Epithelial cell of prostate (primary cell): ENCODE measurements around the gene EFCAB8.

Experiments used
- DNase-seq: peaks from one replicate; pipeline ENCODE4 v3.0.0-alpha.2; 2011; ENCODE audit warnings: low read depth, low spot score
- H3K27ac ChIP-seq: fragments of 450-650 bp; 2 replicates; pipeline ENCODE4 v1.5.1; 2017; ENCODE audit warnings: mild to moderate bottlenecking

Gene EFCAB8

DNA sequence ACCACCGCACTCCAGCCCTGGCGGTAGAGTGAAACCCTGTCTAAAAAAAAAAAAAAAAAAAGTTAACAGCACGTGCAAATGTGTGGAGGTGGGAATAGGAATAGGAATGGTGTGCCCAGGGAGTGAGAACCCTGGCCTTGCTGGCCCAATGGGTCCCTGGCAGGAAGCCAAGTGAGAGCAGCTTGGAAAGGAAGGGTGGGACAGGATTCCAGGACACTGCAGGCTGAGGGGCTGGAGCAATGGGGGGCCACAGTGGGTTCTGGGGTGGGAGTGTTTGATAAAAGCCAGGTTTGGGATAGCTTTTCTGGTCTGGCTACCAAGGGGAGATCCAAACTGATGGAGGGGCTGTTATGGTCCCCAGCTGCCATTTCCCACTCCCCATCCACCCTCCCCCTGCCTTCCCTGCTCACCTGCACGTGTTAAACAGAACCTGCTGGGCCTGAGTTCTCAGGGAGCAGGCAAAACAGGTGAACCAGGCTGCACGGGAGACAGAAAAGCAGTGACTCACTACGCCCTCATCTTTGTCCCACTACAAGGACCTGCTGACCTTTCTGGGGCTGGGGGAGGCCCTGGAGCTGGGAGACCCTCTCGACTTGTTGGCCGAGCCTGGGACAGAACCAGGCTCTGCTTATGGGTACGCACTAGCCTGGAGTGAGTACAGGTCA, 142.2 kb downstream of the EFCAB8 start:
- no peak overlapping the region for H3K27ac ChIP-seq
- DNase-seq: no peak

DNA sequence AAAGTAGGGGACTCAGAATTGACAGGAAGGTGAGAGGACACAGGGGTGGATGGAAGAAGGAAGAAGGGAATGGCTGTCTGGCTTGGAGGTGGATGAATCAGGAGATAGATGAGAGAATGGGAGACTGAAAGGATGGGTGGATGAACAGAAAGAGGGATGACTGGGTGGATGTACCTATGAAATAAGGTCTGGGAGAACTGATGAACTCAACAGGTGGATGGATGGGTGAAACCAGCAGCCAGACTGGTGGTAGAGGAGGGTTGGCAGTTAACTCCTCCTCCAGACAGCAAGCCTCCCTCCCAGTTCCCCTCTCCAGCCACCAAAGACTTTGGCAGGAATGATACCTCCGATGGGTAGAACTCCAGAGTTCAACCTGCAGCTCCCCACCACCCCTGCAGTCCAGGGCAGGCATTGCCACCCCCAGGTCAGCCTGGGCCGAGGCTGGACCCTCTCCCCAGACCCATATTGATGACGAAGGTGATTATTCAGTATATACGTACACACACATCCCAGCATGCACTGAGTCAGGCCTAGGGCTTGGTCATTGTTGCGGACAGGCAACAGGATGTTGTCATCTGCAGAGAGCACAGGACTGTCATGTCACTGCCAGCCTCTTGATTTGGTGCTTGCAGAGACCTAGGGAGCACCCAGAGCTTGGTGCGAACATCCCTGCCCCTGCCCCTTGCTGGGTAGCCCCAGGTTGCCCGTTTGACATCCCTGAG, 143.5 kb downstream of the EFCAB8 start:
- no peak for DNase-seq
- H3K27ac ChIP-seq: no peak overlapping the region

GRCh38 chr20:33004141-33004751, 145.5 kb downstream of the EFCAB8 start, which contains the start of gene SUN5:
Gene SUN5 (minus strand): TSS chr20:33004433. CDS start chr20:33004340, 93 bp downstream.
- no peak within 1 kb of the TSS for H3K27ac ChIP-seq

GRCh38 chr20:33005132-33005566, 146.4 kb downstream of the EFCAB8 start:
- DNase-seq: no peak
- H3K27ac ChIP-seq: no peak overlapping the region

More at GRCh38 chr20:33004141-33004751, 145.5 kb downstream of the EFCAB8 start, which contains the start of gene SUN5:
- no peak for DNase-seq

- DNase-seq: no peak
- no peak overlapping the region for H3K27ac ChIP-seq
Measured at GRCh38 chr20:33005908-33006775, 147.4 kb downstream of the EFCAB8 start.

DNA sequence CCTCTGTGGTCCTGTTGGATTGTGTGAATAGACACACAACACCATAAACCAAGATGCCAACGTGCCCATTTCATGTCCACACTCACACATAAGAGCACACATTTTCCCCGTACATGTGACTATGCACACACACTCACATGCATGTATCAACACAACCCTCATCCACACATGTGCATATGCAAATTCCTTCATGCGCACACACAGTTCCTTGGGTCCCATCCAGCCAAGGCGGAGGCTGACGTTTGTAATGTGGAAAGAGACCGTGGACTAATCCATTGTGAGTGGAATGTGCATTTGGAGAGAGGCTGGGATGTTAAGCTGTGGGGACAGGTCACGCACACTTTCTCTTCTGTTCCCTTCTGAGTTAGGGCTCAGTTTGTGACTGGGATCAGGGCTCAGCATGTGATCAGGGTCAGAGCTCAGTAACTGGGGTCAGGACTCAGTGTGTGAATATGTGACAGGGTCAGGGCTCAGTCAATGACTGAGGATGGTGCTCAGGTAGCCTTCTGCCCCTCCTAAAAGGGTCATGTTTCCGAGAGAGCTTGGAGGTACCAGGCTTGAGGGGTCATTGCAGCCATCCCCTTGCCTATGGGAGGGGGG, 148.2 kb downstream of the EFCAB8 start:
- DNase-seq: no peak
- H3K27ac ChIP-seq: no peak overlapping the region

DNA sequence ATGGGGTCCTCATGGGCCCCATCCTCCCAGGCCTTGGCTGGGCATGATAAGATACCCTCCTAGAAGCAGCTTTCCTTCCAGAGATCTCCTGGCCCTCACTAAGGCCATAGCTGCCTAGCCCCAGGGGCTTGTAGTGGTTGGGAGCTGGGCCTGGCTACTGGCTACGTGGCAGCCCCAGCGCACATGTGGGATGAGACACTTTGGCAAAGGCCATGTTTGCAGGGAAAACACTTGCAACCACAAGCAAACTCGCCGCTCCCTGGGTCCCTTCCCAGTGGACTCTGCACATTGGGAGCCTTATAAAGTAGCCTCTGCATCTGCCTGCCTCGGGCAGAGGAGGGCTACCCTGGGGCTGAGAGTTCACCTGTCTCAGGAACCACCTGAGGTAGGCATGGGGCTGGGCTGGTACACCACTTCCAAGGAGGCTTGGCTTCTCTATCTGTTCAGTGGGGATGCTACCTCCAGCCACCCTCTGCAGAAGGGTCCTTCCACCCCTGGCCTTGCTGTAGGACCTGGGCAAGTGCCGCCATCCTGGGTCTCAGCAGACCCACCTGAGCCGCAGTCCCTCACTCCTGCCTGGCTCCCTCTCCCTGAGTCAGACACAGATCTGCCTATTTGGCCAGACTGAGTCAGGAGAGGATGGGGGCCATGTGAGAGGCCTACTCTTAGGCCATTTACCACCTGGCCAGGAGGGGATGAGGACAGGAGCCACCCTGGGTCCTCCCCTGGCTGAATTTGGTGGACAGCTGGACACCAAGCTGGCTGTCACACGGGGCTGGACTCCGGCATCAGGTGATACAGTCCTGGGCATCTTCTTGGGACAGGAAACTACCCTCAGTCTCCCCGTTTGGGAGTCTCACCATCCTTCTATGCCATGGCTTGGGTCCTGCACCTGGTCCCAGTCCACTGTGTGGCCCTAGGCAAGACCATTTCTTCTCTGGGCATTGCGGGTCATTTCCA, 148.9 kb downstream of the EFCAB8 start, which contains the start of gene BPIFB2:
BPIFB2 (plus strand) TSS at position 329 of the 960 bp plus-strand sequence. CDS start 871 bp downstream, outside the sequence.
- no peak for DNase-seq

GRCh38 chr20:33008336-33009213, 149.9 kb downstream of the EFCAB8 start:
- no peak for DNase-seq
- H3K27ac ChIP-seq: no peak overlapping the region

More for the DNA sequence above, 148.9 kb downstream of the EFCAB8 start, which contains the start of gene BPIFB2:
- H3K27ac ChIP-seq: no peak within 1 kb of the TSS

GRCh38 chr20:33009214-33010132, 150.8 kb downstream of the EFCAB8 start:
- no peak overlapping the region for H3K27ac ChIP-seq
- no peak for DNase-seq

DNA sequence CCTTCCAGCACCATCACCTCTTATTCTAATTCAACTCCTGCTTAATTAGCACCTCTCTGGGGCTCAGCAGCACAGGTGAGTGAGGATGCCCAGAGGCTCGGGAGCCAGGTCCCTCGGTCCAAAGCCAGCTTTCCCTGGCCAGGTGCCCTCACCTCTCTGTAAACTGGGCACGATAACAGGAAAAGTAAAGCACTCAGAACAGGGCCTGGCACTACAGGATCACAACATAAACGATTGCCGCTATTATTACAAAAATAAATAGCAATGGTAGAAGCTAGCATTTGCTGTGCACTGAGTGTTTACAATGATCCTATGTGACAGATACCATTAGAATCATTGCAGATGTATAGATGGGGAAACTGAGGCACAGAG, 151.4 kb downstream of the EFCAB8 start:
- H3K27ac ChIP-seq: no peak overlapping the region
- DNase-seq: no peak

DNA sequence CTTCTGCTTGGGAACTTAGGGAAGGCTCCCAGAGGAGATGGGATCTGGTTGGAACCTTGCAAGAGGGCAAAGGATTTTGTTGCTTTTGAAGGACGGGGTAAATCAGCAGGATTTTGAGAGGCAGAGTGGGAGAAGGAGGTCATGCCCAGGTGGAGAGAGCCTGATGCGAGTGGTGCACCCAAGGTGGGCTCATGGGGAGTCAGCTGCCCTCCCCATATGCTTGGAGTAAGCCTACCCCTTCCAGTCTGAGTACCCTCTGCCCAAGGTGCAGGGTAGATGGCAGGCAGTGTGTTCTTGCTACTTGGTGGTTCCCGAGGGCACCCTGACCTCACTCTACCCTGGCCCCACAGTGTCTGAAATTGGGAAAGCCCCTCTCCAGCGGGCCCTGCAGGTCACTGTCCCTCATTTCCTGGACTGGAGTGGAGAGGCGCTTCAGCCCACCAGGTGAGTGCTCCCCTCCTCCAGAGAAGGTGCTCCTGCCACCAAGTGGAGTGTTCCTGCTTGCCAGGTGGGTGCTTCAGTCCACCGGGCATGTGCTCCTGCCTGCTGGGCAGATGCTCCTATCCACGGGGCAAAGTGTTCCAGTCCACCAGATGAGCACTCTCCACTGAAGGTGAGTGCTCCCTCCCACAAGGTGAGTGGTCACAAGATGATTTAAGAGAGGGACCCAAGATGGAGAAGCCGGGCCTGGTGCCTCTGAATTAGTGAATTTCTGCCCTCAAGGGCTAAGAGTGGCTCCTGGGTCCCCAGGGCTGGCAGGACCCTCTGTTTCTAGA, 152.1 kb downstream of the EFCAB8 start:
- no peak overlapping the region for H3K27ac ChIP-seq
- no peak for DNase-seq
